Sigmoid colon (tissue), 4 donors: ENCODE results near the gene SEPTIN11.

Source experiments
- CTCF ChIP-seq, 4 experiments: fragments of 450-650 bp in 3 of 4; fragments of 200-600 bp in 1 of 4; IDR thresholded peaks; one replicate each; pipeline ENCODE4 v1.5.1; 2016 to 2019; ENCODE audit warnings: antibody characterized with exemption in 4 of 4, mild to moderate bottlenecking in 3 of 4, moderate library complexity in 2 of 4
- EP300 ChIP-seq, 4 donors: sonication (generic); formaldehyde crosslinking; IDR thresholded peaks; one replicate each; pipeline ENCODE4 v1.6.1; 2017; ENCODE audit warnings: antibody characterized with exemption in 4 of 4
- POLR2A ChIP-seq, 2 donors: fragments of 450-650 bp; IDR thresholded peaks; one replicate each; pipeline ENCODE4 v1.6.1; 2016; ENCODE audit warnings: antibody characterized with exemption in 2 of 2, mild to moderate bottlenecking in 2 of 2, moderate library complexity in 2 of 2
- POLR2AphosphoS5 ChIP-seq, 4 donors: sonication (generic); formaldehyde crosslinking; IDR thresholded peaks; one replicate each; pipeline ENCODE4 v1.6.1; 2017; ENCODE audit warnings: antibody characterized with exemption in 4 of 4

- TF ChIP-seq EP300 (IDR thresholded peaks at IDR 0.05) (no peak), CTCF (IDR thresholded peaks at IDR 0.05) (no peak), POLR2AphosphoS5 (IDR thresholded peaks at IDR 0.05) (peak in 1 of 4 donors; percentile 26), POLR2A (IDR thresholded peaks at IDR 0.05) (no peak)
Measured at GRCh38 chr4:76990288-76991080, 40.9 kb downstream of the SEPTIN11 start.
